BE2C (cell line): ENCODE results near the gene EIF3K.

Experiments
- DNase-seq: peaks from one replicate; pipeline ENCODE4 v3.0.0-alpha.2; 2020
- H3K27me3 ChIP-seq: fragments of 250-450 bp; sonication (Bioruptor Pico); 2 replicates; pipeline ENCODE4 v1.5.1; 2020; ENCODE audit warnings: mild to moderate bottlenecking
- H3K36me3 ChIP-seq: fragments of 250-450 bp; sonication (Bioruptor Pico); 2 replicates; pipeline ENCODE4 v1.5.1; 2020; ENCODE audit warnings: mild to moderate bottlenecking
- H3K4me1 ChIP-seq: fragments of 250-450 bp; sonication (Bioruptor Pico); 2 replicates; pipeline ENCODE4 v1.5.1; 2020
- H3K4me3 ChIP-seq: 2 replicates; pipeline ENCODE4 v1.5.1; 2011; ENCODE audit warnings: low read depth, low read length
- H3K9me3 ChIP-seq: fragments of 250-450 bp; sonication (Bioruptor Pico); 2 replicates; pipeline ENCODE4 v1.5.1; 2020
- CTCF ChIP-seq: IDR thresholded peaks from 2 replicates; pipeline ENCODE4 v1.5.1; 2012; ENCODE audit warnings: mild to moderate bottlenecking, low read depth, low read length

The EIF3K gene

DNA sequence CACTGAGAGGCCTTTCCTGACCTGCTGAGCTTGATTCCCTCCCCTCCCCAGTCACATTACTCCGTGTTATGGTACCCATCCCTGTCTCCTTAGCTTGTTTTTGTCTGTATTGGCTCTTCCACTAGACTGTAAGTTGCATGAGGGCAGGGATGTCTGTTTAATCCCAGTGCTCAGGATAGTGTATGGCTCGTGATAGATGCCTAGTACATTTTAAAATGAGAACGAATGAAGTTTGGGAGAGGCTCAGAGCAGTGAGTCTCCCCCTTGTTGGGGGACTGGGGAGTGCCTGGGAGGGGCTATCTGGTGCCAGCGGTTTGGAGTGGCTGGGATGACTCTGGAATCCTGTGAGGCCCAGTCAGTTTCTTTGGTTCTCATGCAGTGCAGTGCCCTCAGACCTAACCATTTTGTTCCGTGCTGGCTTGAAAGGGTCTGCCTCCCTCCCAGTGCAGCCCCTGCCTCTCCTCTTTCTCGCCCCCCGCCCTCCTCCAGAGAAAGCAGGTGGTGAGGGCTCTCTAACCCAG, 63.9 kb downstream of the EIF3K start:
- H3K4me1 ChIP-seq, result peaks cover 7% of the 10 kb centered on the region
- no peaks in the 10 kb centered on the region; the same call in 1 of the 2 replicates for H3K9me3 ChIP-seq
- H3K27me3 ChIP-seq, result no peaks in the 10 kb centered on the region
- no peak for DNase-seq
- no peak for TF ChIP-seq CTCF
- H3K36me3 ChIP-seq, result peaks cover 5% of the 10 kb centered on the region; the same call in 1 of the 2 replicates
- H3K4me3 ChIP-seq, result no peak overlapping the region

GRCh38 chr19:38683393-38684077, 64.5 kb downstream of the EIF3K start:
- Histone ChIP-seq H3K36me3 (peaks cover 5% of the 10 kb centered on the region; the same call in 1 of the 2 replicates), H3K4me1 (peaks cover 7% of the 10 kb centered on the region), H3K9me3 (no peaks in the 10 kb centered on the region; the same call in 1 of the 2 replicates), H3K4me3 (no peak overlapping the region), H3K27me3 (no peaks in the 10 kb centered on the region)
- TF ChIP-seq CTCF, result no peak
- peak; percentile 46 for DNase-seq

- TF ChIP-seq CTCF, result no peak
- H3K36me3 ChIP-seq, result peaks cover 5% of the 10 kb centered on the region; the same call in 1 of the 2 replicates
- H3K27me3 ChIP-seq, result no peaks in the 10 kb centered on the region
- H3K9me3 ChIP-seq, result no peaks in the 10 kb centered on the region; the same call in 1 of the 2 replicates
- no peak overlapping the region for H3K4me3 ChIP-seq
- H3K4me1 ChIP-seq, result peaks cover 7% of the 10 kb centered on the region
- no peak for DNase-seq
Observed at GRCh38 chr19:38684078-38684861, 65.3 kb downstream of the EIF3K start.

GRCh38 chr19:38684862-38685665, 66.1 kb downstream of the EIF3K start:
- no peak for DNase-seq
- H3K36me3 ChIP-seq, result peaks cover 5% of the 10 kb centered on the region; the same call in 1 of the 2 replicates
- H3K4me1 ChIP-seq, result peaks cover 7% of the 10 kb centered on the region
- no peaks in the 10 kb centered on the region; the same call in 1 of the 2 replicates for H3K9me3 ChIP-seq
- no peak for TF ChIP-seq CTCF
- H3K4me3 ChIP-seq, result no peak overlapping the region
- no peaks in the 10 kb centered on the region for H3K27me3 ChIP-seq

DNA sequence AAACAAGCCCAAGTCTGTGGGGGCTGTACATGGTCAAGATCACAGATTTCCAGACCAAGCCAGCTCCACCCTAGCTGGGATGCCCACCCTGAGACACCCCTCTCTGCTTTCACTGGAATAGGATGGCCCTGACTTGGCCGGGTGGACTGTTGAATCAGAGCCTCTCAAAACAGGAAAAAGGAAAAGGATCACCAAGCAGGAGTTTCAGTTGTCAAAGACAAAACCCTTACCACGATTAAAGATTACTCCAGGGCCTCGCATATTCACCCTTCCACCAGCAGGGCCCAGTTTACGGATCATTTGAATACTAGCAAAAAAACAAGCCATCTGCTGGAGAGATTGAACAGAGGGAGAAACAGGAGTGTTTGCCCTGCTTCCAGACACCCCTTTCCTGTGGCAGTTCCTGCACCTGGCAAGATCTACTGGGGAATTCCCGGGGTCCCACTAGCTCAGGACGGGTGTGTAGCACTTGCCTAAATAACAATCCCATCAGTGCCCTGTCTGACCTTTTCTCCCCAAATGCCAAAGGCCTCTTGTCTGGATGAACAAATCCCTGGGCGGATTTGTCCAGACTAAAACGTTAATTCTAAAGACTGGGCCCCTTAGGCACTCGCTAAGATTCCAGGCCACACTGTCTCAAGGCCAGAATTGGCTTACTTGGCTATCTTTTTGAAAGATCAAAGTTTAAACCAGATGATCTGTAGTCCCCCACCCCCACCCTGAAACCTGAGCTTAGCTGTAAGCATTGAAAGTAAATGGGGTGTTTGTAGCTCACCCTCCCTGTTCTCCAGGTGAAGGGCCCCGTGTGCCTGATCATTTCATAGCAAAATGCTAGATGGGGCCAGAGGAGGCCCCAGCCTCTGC, 66.9 kb downstream of the EIF3K start:
- no peak overlapping the region for H3K4me3 ChIP-seq
- peak; percentile 57 for TF ChIP-seq CTCF
- peaks cover 5% of the 10 kb centered on the region; the same call in 1 of the 2 replicates for H3K36me3 ChIP-seq
- DNase-seq, result no peak
- H3K27me3 ChIP-seq, result no peaks in the 10 kb centered on the region
- no peaks in the 10 kb centered on the region; the same call in 1 of the 2 replicates for H3K9me3 ChIP-seq
- H3K4me1 ChIP-seq, result peaks cover 9% of the 10 kb centered on the region
